GM18951 (cell line): ENCODE measurements around the gene KLC1.
A peak's percentile ranks its signal among the peaks of the same experiment; 100 is the strongest.

ENCODE experiments used
- POLR2A ChIP-seq: IDR thresholded peaks from 4 replicates; pipeline ENCODE4 v1.6.1; 2011; ENCODE audit warnings: mild to moderate bottlenecking; ENCODE audit not compliant: insufficient read length, insufficient read depth; ENCODE audit errors: extremely low read depth
- in situ Hi-C: fragments of 300-500 bp; cut with MboI; formaldehyde crosslinking; loops from one replicate; pipeline ENCODE4 v1.12.0; 2022; ENCODE audit warnings: low sequenced_read_pairs, mixed read lengths, inconsistent platforms; ENCODE audit not compliant: unreplicated experiment

The KLC1 gene

DNA sequence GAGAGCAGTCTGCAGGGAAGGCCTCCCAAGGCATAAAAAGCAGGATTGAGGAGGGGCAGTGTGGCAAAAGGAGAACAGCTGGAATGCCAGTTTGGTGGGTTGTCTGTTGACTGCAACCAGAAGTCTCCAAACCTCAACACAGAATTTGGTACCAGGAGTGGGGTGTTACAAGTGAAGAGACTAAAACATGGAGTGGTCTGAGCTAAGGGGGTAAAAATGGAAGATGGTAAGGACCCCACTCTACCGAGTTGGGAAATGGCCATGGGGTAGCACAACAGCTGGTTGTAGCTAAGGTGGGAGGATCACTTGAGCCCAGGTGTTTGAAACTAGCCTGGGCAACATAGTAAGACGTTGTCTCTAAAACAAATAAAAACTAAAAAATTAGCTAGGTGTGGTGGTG is 17.8 kb upstream of the KLC1 start:
- TF ChIP-seq POLR2A: no peak
- in situ Hi-C loops: no loop called here

DNA sequence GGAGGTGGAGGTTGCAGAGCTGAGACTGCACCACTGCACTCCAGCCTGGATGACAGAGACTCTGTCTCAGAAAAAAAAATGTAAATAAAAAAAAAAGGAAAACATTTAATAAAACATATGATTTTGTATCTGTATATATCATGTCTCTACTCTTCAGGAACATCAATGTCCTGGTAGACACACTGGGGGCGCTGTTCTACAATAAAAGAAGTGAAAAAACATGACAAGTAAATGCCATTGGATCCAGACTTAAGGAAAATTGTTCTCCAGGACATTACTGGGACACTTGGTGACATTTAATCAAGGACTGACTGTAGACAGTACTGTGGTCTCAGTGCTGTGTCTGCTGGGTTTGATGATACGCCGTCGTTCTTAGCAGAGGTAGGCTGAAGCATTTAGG is 15.5 kb upstream of the KLC1 start:
- no peak for TF ChIP-seq POLR2A

DNA sequence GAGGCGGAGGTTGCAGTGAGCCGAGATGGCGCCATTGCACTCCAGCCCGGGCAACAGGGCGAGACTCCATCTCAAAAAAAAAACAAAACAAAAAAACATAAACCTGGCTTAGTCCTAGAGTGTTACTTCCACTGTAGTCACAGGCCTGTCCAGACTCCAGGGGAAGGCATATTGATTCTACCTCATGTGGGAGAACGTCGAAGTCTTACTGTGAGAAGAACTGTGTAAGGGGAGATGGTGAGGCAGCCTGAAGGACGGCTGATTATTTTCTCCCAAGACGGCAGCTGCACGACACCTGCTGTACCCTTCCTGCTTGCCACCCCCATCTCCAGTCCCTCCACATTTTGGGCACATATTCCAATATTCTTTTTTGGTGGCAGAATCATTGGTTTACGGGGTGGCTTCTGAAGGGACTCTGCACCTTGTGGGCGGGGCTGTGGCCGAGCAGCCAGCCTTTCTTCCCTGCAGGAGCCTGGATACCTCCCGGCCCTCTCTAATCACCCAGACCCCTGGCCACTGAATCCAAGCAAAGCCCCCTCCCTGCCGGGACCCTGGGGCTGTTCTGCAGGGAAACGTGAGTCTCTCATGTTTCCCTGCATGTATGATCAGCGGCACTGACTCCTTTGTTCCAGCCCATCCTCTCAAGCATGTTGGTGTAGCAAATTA is 12.2 kb upstream of the KLC1 start:
- TF ChIP-seq POLR2A: no peak
- in situ Hi-C loops: no loop called here

More for the DNA sequence above, 15.5 kb upstream of the KLC1 start:
- in situ Hi-C loops: no loop called here

DNA sequence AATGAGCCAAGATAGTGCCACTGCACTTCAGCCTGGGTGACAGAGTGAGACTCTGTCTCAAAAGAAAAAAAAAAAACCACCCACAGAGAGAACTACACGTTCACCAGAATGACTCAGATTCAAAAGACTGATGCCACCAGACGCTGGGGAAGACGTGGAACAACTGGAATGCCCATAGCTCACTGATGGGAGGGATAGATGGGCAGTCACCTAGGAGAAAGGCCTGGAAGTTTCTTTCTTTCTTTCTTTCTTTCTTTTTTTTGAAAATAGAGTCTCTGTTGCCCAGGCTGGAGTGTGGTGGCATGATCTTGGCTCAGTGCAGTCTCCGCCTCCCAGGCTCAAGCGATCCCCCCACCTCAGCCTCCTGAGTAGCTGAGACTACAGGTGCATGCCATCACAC is 10.0 kb upstream of the KLC1 start:
- TF ChIP-seq POLR2A: no peak
- in situ Hi-C loops: no loop called here

DNA sequence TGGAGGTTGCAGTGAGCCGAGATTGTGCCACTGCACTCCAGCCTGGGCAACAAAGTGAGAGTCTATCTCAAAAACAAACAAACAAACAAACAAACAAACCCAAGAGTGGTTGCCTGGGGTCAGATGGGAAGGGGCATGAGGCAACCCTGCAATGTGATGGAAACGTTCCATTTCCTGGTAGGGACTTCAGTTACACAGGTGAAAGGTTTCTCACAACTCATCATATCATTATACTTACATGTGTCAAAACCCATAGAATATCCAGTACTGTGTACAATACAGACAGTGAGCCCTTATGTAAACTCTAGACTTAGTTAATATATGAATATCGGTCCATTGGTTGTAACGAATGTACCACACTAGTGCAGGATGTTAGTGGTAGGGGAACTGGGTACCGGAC is 7.2 kb upstream of the KLC1 start:
- no peak for TF ChIP-seq POLR2A
- in situ Hi-C loops: no loop called here

DNA sequence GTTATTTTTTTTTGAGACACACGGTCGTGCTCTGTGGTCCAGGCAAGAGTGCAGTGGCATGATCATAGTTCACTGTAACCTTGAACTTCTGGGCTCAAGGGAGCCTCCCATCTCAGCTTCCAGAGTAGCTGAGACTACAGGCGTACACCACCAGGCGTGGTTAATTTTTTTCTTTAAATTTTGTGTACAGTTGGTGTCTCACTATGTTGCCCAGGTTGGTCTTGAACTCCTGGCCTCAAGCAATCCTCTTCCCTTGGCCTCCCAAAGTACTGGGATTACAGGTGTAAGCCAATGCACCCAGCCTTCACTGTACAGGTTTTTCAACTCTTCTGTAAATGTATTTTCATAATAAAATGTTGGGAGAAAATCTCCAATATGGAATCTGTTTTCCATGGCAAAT is 5.7 kb upstream of the KLC1 start:
- in situ Hi-C loops: no loop called here
- no peak for TF ChIP-seq POLR2A

DNA sequence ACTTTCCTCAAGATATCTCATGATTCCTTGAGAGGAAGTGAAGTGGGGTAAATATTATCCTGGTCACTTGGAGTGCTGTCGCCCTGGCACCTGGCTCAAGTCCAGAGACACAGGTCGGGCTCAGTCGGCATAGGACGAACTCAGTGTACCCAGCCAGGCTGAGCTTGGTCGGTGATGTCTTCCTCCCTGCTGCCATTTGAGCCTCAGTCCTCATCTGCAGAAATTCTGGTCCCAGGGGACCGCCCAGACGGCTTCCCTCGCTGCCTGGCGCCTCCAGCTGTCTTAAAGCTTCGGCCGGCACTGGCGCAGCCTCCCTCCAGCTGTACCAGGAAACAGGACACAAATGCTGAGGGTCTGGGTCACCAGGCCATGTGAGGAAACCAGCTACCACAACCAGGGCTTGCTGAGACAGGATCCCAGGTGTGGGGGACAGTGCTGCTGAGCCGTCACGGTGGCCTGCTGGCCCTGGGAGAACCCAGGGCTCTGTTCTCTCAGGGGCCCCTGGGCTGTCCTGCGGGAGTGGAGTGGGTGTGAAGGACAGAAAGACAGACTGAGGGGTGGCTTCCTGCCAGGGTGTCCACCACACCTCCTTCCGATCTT is 5.0 kb upstream of the KLC1 start:
- in situ Hi-C loops: no loop called here
- TF ChIP-seq POLR2A: no peak

DNA sequence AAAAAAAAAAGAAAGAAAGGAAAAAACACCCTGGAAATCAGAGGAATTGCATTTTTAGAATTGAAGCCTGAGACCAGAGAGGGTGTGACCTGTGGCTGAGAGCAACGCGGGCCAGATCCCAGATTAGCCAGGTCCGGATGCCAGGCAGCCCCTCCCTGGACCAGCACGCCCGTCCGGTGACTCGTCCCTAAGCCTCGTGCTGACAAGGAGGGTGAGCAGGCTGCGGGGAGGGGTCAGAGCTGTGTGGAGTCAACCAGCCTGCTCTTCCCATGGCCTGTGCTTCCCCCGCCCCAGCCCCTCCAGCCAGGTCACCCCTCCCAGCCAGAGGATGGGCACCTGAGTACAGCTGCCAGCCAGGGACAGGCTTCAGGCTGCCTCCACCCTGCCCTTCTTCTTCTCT is 4.2 kb upstream of the KLC1 start:
- in situ Hi-C loops: no loop called here
- TF ChIP-seq POLR2A: no peak

DNA sequence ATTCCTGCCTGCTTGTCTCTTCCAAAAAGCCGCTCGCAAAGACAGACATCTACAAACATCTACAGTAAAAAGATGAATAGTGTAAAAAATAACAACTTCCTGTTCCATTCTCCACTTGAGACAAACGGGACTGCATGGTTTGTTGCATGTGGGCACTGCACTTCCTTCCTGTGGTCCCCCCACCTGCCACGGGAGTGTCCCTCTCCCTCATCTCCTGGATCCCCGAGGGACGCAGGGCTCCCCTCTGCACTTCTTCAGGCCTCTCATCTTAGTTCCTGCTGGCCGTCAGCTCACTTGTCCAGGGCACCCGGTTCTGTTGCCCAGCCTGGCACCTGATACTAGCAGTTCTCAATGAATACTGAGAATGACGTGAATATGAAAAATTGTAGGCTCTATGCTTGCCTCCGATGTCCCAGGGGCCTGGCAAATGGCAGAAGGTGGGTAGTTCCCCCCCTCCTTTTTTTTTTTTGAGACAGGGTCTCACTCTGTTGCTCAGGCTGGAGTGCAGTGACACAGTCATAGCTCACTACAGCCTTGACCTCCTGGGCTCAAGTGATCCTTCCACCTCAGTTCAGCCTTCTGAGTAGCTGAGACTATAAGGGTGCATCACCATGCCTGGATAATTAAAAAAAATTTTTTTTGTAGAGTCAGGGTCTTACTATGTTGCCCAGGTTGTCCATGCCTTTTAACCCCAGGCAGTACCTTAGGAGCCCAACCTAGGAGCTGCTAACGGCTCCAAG is 3.5 kb upstream of the KLC1 start:
- no peak for TF ChIP-seq POLR2A
- in situ Hi-C loops: no loop called here

DNA sequence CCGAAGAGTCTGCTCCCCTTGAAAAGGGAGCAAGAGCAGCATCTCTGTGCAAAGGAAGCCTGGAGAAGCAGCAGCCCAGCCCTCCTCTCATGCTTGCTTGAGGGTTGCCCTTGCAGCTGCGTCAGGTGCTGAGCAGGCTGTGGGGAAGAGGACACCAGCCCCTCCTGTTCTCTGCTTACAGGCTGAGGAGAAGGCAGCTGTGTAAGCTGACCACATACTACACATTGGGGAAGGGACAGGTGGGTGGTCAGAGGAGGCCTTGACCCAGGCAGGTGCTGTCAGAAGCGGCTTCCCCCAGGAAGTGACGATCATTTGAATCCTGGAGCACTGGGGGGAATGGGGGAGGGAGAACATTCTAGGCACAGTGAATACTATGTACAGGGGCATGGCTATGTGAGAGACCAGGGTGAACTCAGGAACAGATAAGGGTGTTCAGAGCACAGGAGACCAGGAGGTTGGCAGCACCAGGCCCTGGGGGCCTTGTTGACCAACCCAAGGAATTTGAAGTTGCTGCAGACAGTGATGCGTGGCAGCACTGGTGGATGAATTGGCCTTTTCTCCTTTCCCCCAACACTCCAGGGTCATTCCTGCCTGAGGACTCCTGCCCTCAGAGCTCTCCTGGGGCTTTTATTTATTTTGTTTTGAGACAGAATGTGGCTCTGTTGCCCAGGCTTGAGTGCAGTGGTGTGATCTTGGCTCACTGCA is 2.7 kb upstream of the KLC1 start:
- in situ Hi-C loops: no loop called here
- no peak for TF ChIP-seq POLR2A

DNA sequence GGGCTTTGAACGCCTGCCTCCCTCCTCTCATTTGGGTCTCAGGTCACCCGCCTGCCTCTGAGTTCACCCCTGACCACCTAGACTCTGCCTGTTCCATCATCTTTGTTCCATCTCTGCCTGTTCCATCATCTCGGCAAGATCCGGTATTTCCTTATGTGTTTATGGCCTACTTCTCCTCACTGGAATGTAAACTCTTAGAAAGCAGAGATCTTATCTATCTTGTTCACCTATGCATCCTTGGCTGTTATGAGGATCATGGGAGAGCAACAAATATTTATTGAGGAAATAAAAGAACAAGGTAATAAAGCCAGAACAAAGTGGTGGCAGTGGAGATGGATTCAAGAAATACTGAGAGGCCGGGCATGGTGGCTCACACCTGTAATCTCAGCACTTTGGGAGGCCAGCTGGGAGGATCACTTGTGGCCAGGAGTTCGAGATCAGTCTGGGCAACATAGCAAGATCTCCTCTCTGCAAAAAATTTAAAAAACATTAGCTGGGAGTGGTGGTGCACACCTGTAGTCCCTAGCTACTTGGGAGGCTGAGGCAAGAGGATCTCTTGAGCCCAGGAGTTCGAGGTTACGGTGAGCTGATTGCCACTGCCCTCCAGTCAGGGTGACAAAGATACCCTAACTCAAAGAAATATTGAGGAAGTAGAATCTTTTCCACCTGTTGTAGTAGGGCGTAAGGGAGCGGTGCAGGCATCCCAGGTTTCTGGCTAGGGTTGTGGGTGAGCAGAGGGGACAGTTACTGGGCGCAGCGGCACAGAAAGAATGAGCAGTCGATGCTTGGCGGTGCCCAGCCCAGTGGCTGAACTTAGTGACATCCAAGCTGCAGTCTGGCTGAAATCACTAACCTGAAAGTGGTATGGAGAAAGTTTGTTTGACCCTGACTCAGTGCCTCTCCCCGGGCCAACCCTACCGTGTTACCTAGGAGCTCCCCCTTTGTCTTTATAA is 1.7 kb upstream of the KLC1 start:
- no peak for TF ChIP-seq POLR2A
- in situ Hi-C loops: no loop called here

DNA sequence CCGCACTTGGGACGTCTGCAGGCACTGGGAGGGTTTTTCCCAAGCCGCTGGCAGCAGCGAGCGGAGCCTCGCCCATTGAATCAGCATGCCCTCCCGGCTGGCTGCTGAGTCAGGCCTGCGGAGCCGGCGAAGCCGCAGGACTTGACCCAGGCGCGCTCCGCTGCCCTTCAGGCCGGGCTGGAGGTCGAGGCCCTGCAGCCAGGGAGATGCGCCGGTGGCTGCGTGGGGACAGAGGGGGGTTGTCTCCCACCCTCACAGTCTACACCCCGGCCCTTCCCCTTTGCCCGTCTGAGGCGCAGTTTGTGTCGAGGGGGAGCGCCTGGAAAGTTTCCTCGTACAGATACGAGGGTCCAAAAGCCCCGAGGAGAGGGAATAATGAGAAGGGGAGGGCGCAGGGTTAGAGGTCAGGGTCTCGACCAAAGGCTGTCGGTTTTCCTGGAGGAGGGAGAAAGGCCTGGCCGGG is 759 bp upstream of the KLC1 start:
- TF ChIP-seq POLR2A: peak; percentile 47
- in situ Hi-C loops: no loop called here
